HCT116 (cell line): ENCODE data around the gene VAPA. TPM values are rescaled to one million over a fixed set of nuclear protein-coding genes. Genes with fewer than 3 reads are reported as not detected.

Experiments used
- ATAC-seq: fragments of 200-7000 bp; cut with Tn5 transposase; 2 replicates; pipeline ENCODE4 v1.9.1; 2020; ENCODE audit warnings: mild to moderate bottlenecking, moderate library complexity
- BruUV-seq: library from RNA; stranded (reverse); fragments of 400-500 nt; replicated peaks from 2 replicates; lab custom pipeline; 2021; lab: Mats Ljungman, UMichigan
- CTCF ChIA-PET: fragments of 300-600 bp; sonication (Branson Sonifier 250); formaldehyde crosslinking; loops from one replicate; lab custom pipeline; 2021; ENCODE audit warnings: antibody characterized with exemption; lab: Charles Lee
- POLR2A ChIA-PET: fragments of 300-600, 350-600 bp; sonication (Branson Sonifier 250); formaldehyde crosslinking; loops from one replicate; lab custom pipeline; 2021; ENCODE audit warnings: antibody characterized with exemption; lab: Charles Lee
- RAD21 ChIA-PET, 2 experiments: fragments of 300-600 bp; sonication (Branson Sonifier 250); formaldehyde crosslinking; loops; one replicate each; lab custom pipeline; 2023; ENCODE audit warnings: low total read pairs in 2 of 2; ENCODE audit not compliant: uncharacterized antibody in 2 of 2, unreplicated experiment in 2 of 2, low non-redundant PET in 1 of 2; lab: Charles Lee
- DNase-seq: peaks from one replicate; pipeline ENCODE4 v3.0.0-alpha.2; 2010; ENCODE audit warnings: low read depth, low spot score
- H2AFZ ChIP-seq: fragments of 200-600 bp; shearing (Covaris generic), sonication (generic); 2 replicates; pipeline ENCODE4 v1.6.1; 2017; ENCODE audit warnings: low read depth, mixed run types, mixed read lengths, antibody characterized with exemption, low read length; ENCODE audit not compliant: poor library complexity, severe bottlenecking
- H3K27ac ChIP-seq: 2 replicates; pipeline ENCODE4 v1.5.1; 2012; ENCODE audit warnings: low read depth, low read length
- H3K27me3 ChIP-seq: fragments of 200-600 bp; sonication (generic); 2 replicates; pipeline ENCODE4 v1.6.1; 2016; ENCODE audit warnings: mixed run types, low read length, mixed read lengths; ENCODE audit not compliant: insufficient read depth
- H3K36me3 ChIP-seq, 2 experiments: fragments of 200-500 bp in 1 of 2; fragments of 200-600 bp in 1 of 2; sonication (Bioruptor generic) in 1 of 2; sonication (generic) in 1 of 2; 2 replicates each; pipeline versions ENCODE4 v1.5.1 to v1.6.1; 2014 to 2016; ENCODE audit warnings: low read length in 2 of 2, inconsistent platforms in 1 of 2, mixed read lengths in 1 of 2, mixed run types in 1 of 2; ENCODE audit not compliant: insufficient read depth in 2 of 2, control insufficient read depth in 1 of 2
- H3K4me1 ChIP-seq, 2 experiments: fragments of 200-600 bp in 1 of 2; sonication (generic) in 1 of 2; 2 replicates each; pipeline versions ENCODE4 v1.5.1 to v1.6.1; 2012 to 2017; ENCODE audit warnings: low read length in 2 of 2, inconsistent platforms in 1 of 2, mild to moderate bottlenecking in 1 of 2, mixed read lengths in 1 of 2, mixed run types in 1 of 2, moderate library complexity in 1 of 2; ENCODE audit not compliant: insufficient read depth in 2 of 2, control insufficient read depth in 1 of 2
- H3K4me2 ChIP-seq: fragments of 200-600 bp; sonication (generic); 2 replicates; pipeline ENCODE4 v1.6.1; 2017; ENCODE audit warnings: mixed run types, low read length, mixed read lengths
- H3K4me3 ChIP-seq, 2 experiments: fragments of 200-600 bp in 1 of 2; sonication (generic) in 1 of 2; replicated peaks in 1 of 2; 2 replicates each; pipeline ENCODE4 v1.5.1; 2011 to 2016; ENCODE audit warnings: low read length in 2 of 2, control low read depth in 1 of 2, low read depth in 1 of 2, mild to moderate bottlenecking in 1 of 2, mixed read lengths in 1 of 2, mixed run types in 1 of 2
- H3K79me2 ChIP-seq: fragments of 200-600 bp; sonication (generic); 2 replicates; pipeline ENCODE4 v1.6.1; 2017; ENCODE audit warnings: mild to moderate bottlenecking, mixed run types, low read length, moderate library complexity, mixed read lengths; ENCODE audit not compliant: insufficient read depth
- H3K9ac ChIP-seq: fragments of 200-600 bp; sonication (generic); 2 replicates; pipeline ENCODE4 v1.6.1; 2016; ENCODE audit warnings: low read length, mixed read lengths
- H3K9me2 ChIP-seq: fragments of 200-600 bp; sonication (generic), shearing (Covaris generic); 2 replicates; pipeline ENCODE4 v1.6.1; 2017; ENCODE audit warnings: mixed run types, mild to moderate bottlenecking, moderate library complexity; ENCODE audit not compliant: insufficient read depth
- H3K9me3 ChIP-seq, 2 experiments: fragments of 200-500 bp in 1 of 2; fragments of 200-600 bp in 1 of 2; sonication (Bioruptor generic) in 1 of 2; sonication (generic) in 1 of 2; 2 replicates each; pipeline ENCODE4 v1.6.1; 2014 to 2017; ENCODE audit warnings: low read length in 2 of 2, mixed read lengths in 2 of 2, inconsistent platforms in 1 of 2, low read depth in 1 of 2, mild to moderate bottlenecking in 1 of 2, mixed run types in 1 of 2, moderate library complexity in 1 of 2; ENCODE audit not compliant: control insufficient read depth in 1 of 2, insufficient read depth in 1 of 2
- H4K20me1 ChIP-seq: fragments of 200-600 bp; sonication (generic), shearing (Covaris generic); 2 replicates; pipeline ENCODE4 v1.6.1; 2017; ENCODE audit warnings: mixed run types, mild to moderate bottlenecking, moderate library complexity; ENCODE audit not compliant: insufficient read depth
- CBX3 ChIP-seq: IDR thresholded peaks from 2 replicates; pipeline ENCODE4 v1.6.1; 2012; ENCODE audit warnings: low read depth
- EGR1 ChIP-seq: IDR thresholded peaks from 2 replicates; pipeline ENCODE4 v1.6.1; 2012; ENCODE audit warnings: low read depth
- FOSL1 ChIP-seq: IDR thresholded peaks from 2 replicates; pipeline ENCODE4 v1.6.1; 2012; ENCODE audit warnings: low read depth
- JUND ChIP-seq: IDR thresholded peaks from 2 replicates; pipeline ENCODE4 v1.6.1; 2012
- REST ChIP-seq: IDR thresholded peaks from 2 replicates; pipeline ENCODE4 v1.6.1; 2012; ENCODE audit warnings: low read depth
- SP1 ChIP-seq: IDR thresholded peaks from 2 replicates; pipeline ENCODE4 v1.6.1; 2012; ENCODE audit warnings: low read depth
- ZBTB33 ChIP-seq: IDR thresholded peaks from 2 replicates; pipeline ENCODE4 v1.6.1; 2011; ENCODE audit warnings: mild to moderate bottlenecking, low read length, moderate library complexity; ENCODE audit not compliant: insufficient replicate concordance; ENCODE audit errors: extremely low read depth
- intact Hi-C: fragments of 100-400 bp; cut with micrococcal nuclease; formaldehyde crosslinking; loops from 2 replicates; pipeline ENCODE4 v1.10.0; 2022
- total RNA-seq: library from RNA; stranded (reverse); gene quantifications from one replicate; pipeline ENCODE4 v1.2.1, GENCODE V29; 2021; ENCODE audit not compliant: unreplicated experiment

The VAPA gene
- total RNA-seq, 1 experiment from 2014 or later = 295 TPM

GRCh38 chr18:9974279-9974915 is 60.6 kb downstream of the VAPA start (continued):
- TF ChIP-seq REST (no peak), JUND (no peak), ZBTB33 (no peak), FOSL1 (no peak), SP1 (no peak)

DNA sequence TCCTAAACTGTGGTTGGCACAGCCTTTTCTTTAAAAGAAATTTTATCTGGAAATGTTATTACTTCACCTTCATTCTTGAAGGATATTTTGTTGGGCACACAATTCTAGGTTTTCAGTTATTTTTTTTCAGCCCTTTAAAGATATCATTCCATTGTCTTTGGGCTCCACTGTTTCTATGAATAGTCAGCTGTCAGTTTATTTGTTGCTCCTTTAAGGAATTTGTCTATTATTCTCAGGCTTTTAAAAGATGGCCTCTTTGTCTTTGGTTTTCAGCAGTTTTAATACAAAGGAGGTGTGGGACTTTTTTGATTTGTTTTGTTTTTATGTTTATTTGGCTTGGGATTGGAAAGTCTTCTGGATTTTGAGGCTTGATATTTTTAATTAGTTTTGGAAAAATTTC is 61.8 kb downstream of the VAPA start:
- H3K4me3 ChIP-seq = no peak overlapping the region
- no peak overlapping the region for H3K4me2 ChIP-seq
- intact Hi-C loops = loop anchor here (10.0 kb wide), 1 partner anchor 1539 kb away; no protein-coding TSS in a partner anchor
- DNase-seq = no peak
- no peaks in the 10 kb centered on the region for H4K20me1 ChIP-seq
- H3K27ac ChIP-seq = no peak overlapping the region
- POLR2A ChIA-PET = no interaction called here
- H2AFZ ChIP-seq = no peak overlapping the region
- no peaks in the 10 kb centered on the region for H3K9me2 ChIP-seq
- H3K9ac ChIP-seq = no peak overlapping the region
- no peaks in the 10 kb centered on the region for H3K27me3 ChIP-seq
- TF ChIP-seq EGR1 = no peak
- TF ChIP-seq CBX3 = peak; percentile 59; the same call in 1 of the 2 replicates
- CTCF ChIA-PET = no interaction called here
- no peaks in the 10 kb centered on the region for H3K79me2 ChIP-seq
- no peaks in the 10 kb centered on the region for H3K36me3 ChIP-seq
- BruUV-seq = no TSS peak
- RAD21 ChIA-PET = no interaction called here
- ATAC-seq = no peak
- no peaks in the 10 kb centered on the region for H3K4me1 ChIP-seq
- H3K9me3 ChIP-seq = peaks cover 0 to 7% of the 10 kb centered on the region in 2 experiments; a peak in 1 of 4 replicates
